ACC112 (cell line): ENCODE results near the gene PDIK1L.

Experiments used
- H2AFZ ChIP-seq: fragments of 200-600 bp; sonication (generic); one replicate; pipeline ENCODE4 v1.6.0; 2017; ENCODE audit warnings: antibody characterized with exemption, low read length; ENCODE audit not compliant: unreplicated experiment
- H3K27ac ChIP-seq: fragments of 200-600 bp; sonication (generic); 2 replicates; pipeline ENCODE4 v1.5.1; 2014; ENCODE audit warnings: low read depth, mild to moderate bottlenecking, antibody characterized with exemption, low read length, moderate library complexity
- H3K27me3 ChIP-seq: fragments of 200-600 bp; sonication (generic); 2 replicates; pipeline ENCODE4 v1.6.1; 2014; ENCODE audit warnings: mild to moderate bottlenecking, antibody characterized with exemption, low read length, moderate library complexity, mixed read lengths; ENCODE audit not compliant: insufficient read depth
- H3K36me3 ChIP-seq: fragments of 200-600 bp; sonication (generic); 2 replicates; pipeline ENCODE4 v1.6.1; 2016; ENCODE audit warnings: mild to moderate bottlenecking, antibody characterized with exemption, low read length, moderate library complexity, mixed read lengths; ENCODE audit not compliant: insufficient read depth
- H3K4me1 ChIP-seq: fragments of 200-600 bp; sonication (generic); one replicate; pipeline ENCODE4 v1.6.1; 2016; ENCODE audit warnings: low read length, mixed read lengths; ENCODE audit not compliant: insufficient read depth, unreplicated experiment, control insufficient read depth
- H3K4me3 ChIP-seq: fragments of 200-600 bp; sonication (generic); 2 replicates; pipeline ENCODE4 v1.5.1; 2014; ENCODE audit warnings: mild to moderate bottlenecking, low read depth, low read length
- H3K79me2 ChIP-seq: fragments of 200-600 bp; sonication (generic); one replicate; pipeline ENCODE4 v1.6.0; 2016; ENCODE audit warnings: low read length; ENCODE audit not compliant: control insufficient read depth, unreplicated experiment, insufficient read depth

The PDIK1L gene

DNA sequence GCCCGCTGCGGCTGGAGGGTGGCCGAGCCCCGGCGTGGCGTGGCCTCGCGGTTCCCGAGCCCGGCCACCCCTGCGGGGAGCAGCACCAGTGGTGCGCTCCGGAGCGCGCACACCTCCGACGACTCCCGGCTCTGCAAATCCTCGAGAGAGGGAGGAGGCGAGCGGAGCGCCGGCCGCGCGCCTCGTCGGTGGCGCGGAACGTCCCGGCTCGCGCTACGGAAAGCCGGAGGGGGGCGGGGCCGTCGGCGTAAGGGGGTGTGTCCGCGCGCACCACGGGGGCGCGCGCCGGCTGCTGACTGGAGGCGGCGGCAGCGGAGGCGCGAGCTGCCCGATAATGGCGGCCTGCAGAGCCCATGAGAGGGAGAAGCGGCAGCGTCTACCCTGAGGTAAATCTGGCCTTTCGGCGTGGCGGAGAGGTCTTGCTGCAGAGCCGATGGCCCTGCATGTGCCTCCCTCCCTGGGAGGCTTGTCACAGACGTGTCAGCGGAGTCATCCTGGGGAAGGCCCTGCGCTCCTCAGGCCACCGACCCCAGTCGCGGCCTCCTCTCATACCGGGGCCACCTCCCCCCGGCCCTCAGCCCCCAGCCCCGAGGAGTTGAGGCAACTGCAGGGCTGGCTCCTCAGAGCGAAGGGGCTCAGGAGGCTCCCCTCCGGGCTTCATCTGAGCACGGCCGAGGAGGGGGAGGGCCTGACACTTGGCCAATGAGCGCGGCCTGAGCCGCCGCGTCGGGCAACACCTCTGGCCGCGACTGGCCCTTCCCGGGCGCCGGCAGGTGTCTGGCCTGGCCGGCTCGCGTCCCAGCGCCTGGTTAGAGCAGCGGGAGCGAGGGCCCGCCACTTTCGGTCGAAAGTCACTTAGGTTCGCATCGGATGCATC is at the start of gene PDIK1L:
TSS of gene PDIK1L (plus strand) at position 295 of the 877 bp plus-strand sequence. CDS start 2,485 bp downstream, outside the sequence.
- peaks cover 7% of the 10 kb centered on the region for H3K79me2 ChIP-seq

GRCh38 chr1:26064553-26064952 is 47.1 kb upstream of the PDIK1L start:
- Histone ChIP-seq H3K79me2 (no peaks in the 10 kb centered on the region), H3K4me3 (no peak overlapping the region), H2AFZ (no peak overlapping the region), H3K27me3 (peaks cover 24% of the 10 kb centered on the region), H3K4me1 (no peaks in the 10 kb centered on the region), H3K36me3 (no peaks in the 10 kb centered on the region), H3K27ac (no peak overlapping the region)

More for the DNA sequence above, at the start of gene PDIK1L:
- H3K4me3 ChIP-seq, result peak within 1 kb of the TSS; percentile 90
- no peaks in the 10 kb centered on the region for H3K27me3 ChIP-seq
- H3K36me3 ChIP-seq, result no peaks in the 10 kb centered on the region
- peak within 1 kb of the TSS; percentile 95 for H2AFZ ChIP-seq
- peaks cover 6% of the 10 kb centered on the region for H3K4me1 ChIP-seq
- peak within 1 kb of the TSS; percentile 23; the same call in 1 of the 2 replicates for H3K27ac ChIP-seq

DNA sequence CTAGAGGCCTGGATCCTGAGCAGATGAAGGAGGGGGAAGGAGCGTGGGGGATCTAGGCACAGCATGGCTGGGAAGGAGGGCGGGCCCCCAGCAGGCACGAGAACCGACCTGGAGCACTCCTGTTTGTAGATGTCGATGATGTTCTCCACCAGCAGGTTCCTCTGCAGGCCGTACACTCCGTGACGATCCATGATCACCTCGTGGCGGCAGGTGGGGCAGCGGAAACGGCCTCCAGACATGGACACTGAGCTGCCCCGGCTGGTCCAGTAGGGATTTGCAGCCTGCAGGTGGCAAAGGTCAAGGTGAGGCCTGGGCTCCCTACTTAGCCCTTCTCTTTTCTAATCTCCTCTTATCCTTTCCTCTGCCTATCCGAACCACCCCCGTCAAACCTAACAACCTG is 45.5 kb upstream of the PDIK1L start:
- Histone ChIP-seq H3K36me3 (no peaks in the 10 kb centered on the region), H3K27me3 (peaks cover 24% of the 10 kb centered on the region), H3K27ac (no peak overlapping the region), H3K79me2 (no peaks in the 10 kb centered on the region), H3K4me3 (no peak overlapping the region), H3K4me1 (no peaks in the 10 kb centered on the region), H2AFZ (no peak overlapping the region)

GRCh38 chr1:26066857-26067256 is 44.8 kb upstream of the PDIK1L start:
- H3K4me3 ChIP-seq, result no peak overlapping the region
- no peaks in the 10 kb centered on the region for H3K36me3 ChIP-seq
- H3K4me1 ChIP-seq, result no peaks in the 10 kb centered on the region
- H2AFZ ChIP-seq, result no peak overlapping the region
- H3K27me3 ChIP-seq, result peaks cover 24% of the 10 kb centered on the region
- H3K27ac ChIP-seq, result no peak overlapping the region
- no peaks in the 10 kb centered on the region for H3K79me2 ChIP-seq

- Histone ChIP-seq H3K4me3 (no peak within 1 kb of the TSS), H3K36me3 (no peaks in the 10 kb centered on the region), H3K79me2 (no peaks in the 10 kb centered on the region), H3K27me3 (peaks cover 29% of the 10 kb centered on the region), H2AFZ (no peak within 1 kb of the TSS), H3K4me1 (no peaks in the 10 kb centered on the region), H3K27ac (no peak within 1 kb of the TSS)
Observed at GRCh38 chr1:26067432-26067911, 44.2 kb upstream of the PDIK1L start, which contains the start of gene TRIM63. TSS of gene TRIM63 (minus strand) at chr1:26067630. CDS start at chr1:26067494, 136 bp downstream.

DNA sequence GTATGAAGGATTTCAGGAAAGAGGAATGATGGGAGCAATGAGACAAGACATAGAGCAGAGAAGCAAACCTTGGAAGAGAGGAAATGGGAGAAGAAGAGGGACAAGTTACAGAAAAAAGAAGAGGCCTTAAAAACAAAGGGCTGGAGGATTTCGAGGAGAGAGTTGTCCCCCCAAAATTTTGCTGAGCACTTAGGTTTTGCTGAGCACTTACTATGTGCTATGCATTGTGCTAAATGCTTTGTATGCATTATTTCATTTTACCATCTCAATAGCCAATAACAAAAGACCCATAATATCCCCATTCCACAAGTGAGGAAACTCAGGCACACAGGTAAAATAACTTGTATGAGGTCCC is 41.7 kb upstream of the PDIK1L start:
- no peaks in the 10 kb centered on the region for H3K4me1 ChIP-seq
- no peaks in the 10 kb centered on the region for H3K36me3 ChIP-seq
- H3K79me2 ChIP-seq, result no peaks in the 10 kb centered on the region
- no peak overlapping the region for H3K27ac ChIP-seq
- no peak overlapping the region for H2AFZ ChIP-seq
- H3K27me3 ChIP-seq, result peaks cover 48% of the 10 kb centered on the region
- H3K4me3 ChIP-seq, result no peak overlapping the region

DNA sequence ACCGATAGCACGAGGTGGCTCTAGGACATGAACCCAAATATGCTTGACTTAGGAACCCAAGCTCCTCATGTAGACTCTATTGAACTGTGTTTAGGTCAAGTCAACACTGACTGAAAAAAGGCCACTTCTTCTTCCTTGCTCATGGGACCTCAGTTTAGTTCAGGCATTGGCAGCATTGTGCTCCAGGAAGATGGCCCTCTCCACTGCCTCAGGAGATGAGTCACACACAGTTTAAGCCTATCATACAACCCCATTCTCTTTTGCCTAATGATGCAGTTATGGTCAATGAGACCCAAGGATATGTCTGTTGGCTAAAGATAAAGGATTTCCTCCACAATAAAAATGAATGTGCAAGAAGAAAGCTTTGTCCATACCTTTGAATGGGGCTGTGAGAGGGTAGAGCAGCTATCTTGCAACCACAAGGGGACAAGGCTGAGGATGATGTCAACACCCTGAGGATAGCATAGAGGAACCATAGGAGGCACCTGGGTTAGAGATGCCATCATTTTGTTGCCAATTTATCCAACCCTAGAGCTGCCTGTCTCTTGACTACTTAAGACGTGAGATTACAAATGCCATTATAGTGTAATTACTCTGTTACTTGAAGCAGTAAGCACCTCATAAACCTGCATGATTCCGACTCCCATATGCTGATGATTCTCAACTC is 41.2 kb upstream of the PDIK1L start:
- Histone ChIP-seq H2AFZ (no peak overlapping the region), H3K36me3 (no peaks in the 10 kb centered on the region), H3K27me3 (peaks cover 48% of the 10 kb centered on the region), H3K4me1 (no peaks in the 10 kb centered on the region), H3K4me3 (no peak overlapping the region), H3K79me2 (no peaks in the 10 kb centered on the region), H3K27ac (no peak overlapping the region)

DNA sequence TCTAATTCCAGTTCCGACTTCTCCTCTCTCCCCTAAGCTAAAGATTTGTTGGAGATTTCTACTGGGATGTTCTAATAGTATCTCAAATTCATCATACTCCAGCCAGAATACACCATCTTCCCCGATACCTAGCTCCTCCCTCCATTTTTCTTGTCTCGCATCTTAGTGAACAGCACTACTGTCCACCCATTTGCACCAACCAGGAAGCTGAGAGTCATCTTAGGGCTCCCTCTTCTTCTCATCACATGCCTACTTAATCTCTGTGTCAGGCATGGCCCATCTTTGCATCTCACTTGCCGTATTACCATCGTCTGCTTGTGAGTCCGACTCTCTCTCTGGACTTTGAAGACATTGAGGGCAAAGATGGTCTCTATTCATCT is 40.7 kb upstream of the PDIK1L start:
- no peaks in the 10 kb centered on the region for H3K79me2 ChIP-seq
- H3K36me3 ChIP-seq, result no peaks in the 10 kb centered on the region
- no peak overlapping the region for H3K27ac ChIP-seq
- H2AFZ ChIP-seq, result no peak overlapping the region
- no peak overlapping the region for H3K4me3 ChIP-seq
- H3K4me1 ChIP-seq, result no peaks in the 10 kb centered on the region
- H3K27me3 ChIP-seq, result peaks cover 48% of the 10 kb centered on the region

- H3K79me2 ChIP-seq, result no peaks in the 10 kb centered on the region
- peaks cover 44% of the 10 kb centered on the region for H3K27me3 ChIP-seq
- no peak overlapping the region for H3K4me3 ChIP-seq
- no peak overlapping the region for H3K27ac ChIP-seq
- H3K36me3 ChIP-seq, result no peaks in the 10 kb centered on the region
- H2AFZ ChIP-seq, result no peak overlapping the region
- no peaks in the 10 kb centered on the region for H3K4me1 ChIP-seq
Observed at GRCh38 chr1:26072305-26072704, 39.3 kb upstream of the PDIK1L start.

DNA sequence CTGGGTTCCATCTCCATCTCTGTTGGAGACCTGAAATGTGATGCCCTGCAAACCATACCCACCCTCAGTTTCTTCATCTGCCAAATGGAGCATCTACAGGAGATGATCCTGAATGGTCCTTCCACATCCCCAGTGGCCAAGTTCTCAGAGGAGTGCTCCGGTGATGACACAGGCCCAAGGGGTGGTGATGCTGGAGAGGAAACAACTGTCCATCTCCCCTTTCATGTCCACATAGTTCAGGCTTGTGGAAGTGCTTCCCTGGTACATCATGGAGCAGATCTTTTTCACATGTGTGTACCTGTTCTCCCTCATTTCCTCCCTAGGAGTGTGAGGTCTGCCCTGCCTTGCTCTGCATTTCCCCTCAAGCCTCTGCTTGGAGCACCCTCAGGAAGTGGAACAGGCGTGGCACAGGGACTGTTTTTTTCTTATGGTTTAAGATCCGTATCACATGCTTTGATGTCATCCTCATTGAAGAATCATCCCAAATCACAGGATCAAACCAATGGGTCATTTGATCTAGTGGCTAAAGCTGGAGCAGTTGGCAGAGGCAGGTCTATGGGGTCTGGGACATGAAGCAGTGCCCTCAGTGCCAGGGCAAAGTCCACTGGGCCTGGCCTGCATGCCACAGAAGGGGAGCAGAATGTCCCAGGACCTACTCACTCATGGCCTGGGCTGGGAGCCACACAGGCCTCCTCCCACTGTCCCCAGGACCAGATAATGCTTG is 36.0 kb upstream of the PDIK1L start:
- H3K4me1 ChIP-seq, result no peaks in the 10 kb centered on the region
- H3K27me3 ChIP-seq, result peaks cover 30% of the 10 kb centered on the region
- H3K27ac ChIP-seq, result no peak overlapping the region
- no peak overlapping the region for H3K4me3 ChIP-seq
- no peaks in the 10 kb centered on the region for H3K36me3 ChIP-seq
- no peaks in the 10 kb centered on the region for H3K79me2 ChIP-seq
- H2AFZ ChIP-seq, result no peak overlapping the region
